H1 (cell line): ENCODE data around the gene NDUFA7. TPM values are rescaled to one million over a fixed set of nuclear protein-coding genes. Genes with fewer than 3 reads are reported as not detected.

ENCODE experiments used
- CTCF ChIA-PET: fragments of 300-600 bp; sonication (Branson Sonifier 250); formaldehyde crosslinking; loops from one replicate; lab custom pipeline; 2021; ENCODE audit not compliant: partially characterized antibody; lab: Charles Lee
- POLR2A ChIA-PET: fragments of 300-600 bp; sonication (Branson Sonifier 250); formaldehyde crosslinking; loops from one replicate; lab custom pipeline; 2021; ENCODE audit warnings: inconsistent platforms; ENCODE audit not compliant: partially characterized antibody; lab: Charles Lee
- DNase-seq, 2 experiments: peaks; one replicate each; pipeline versions ENCODE4 v3.0.0 to v3.0.0-alpha.2; 2010 to 2022; ENCODE audit warnings: low spot score in 2 of 2, low read depth in 1 of 2, mixed read lengths in 1 of 2
- FAIRE-seq: peaks from 2 replicates; lab custom pipeline; 2011; peaks lifted over from hg19 to GRCh38; lab: Jason Lieb, UNC
- H2AFZ ChIP-seq: 2 replicates; pipeline ENCODE4 v1.8.1; 2012; ENCODE audit warnings: low read length, inconsistent platforms
- H2AK5ac ChIP-seq: 2 replicates; pipeline ENCODE4 v1.6.1; 2013; ENCODE audit warnings: low read depth, low read length
- H2BK120ac ChIP-seq: replicated peaks from 2 replicates; pipeline ENCODE3; 2013; ENCODE audit warnings: low read depth, low read length, inconsistent platforms
- H2BK12ac ChIP-seq: 2 replicates; pipeline ENCODE4 v1.6.1; 2013; ENCODE audit warnings: low read depth, low read length
- H2BK15ac ChIP-seq: 2 replicates; pipeline ENCODE4 v1.6.1; 2013; ENCODE audit warnings: low read length
- H2BK20ac ChIP-seq: 2 replicates; pipeline ENCODE4 v1.6.1; 2013; ENCODE audit warnings: low read length
- H2BK5ac ChIP-seq: 2 replicates; pipeline ENCODE4 v1.6.1; 2013; ENCODE audit warnings: low read depth, low read length
- H3K14ac ChIP-seq: 2 replicates; pipeline ENCODE4 v1.6.1; 2013; ENCODE audit warnings: inconsistent platforms; ENCODE audit not compliant: insufficient read length
- H3K18ac ChIP-seq: 2 replicates; pipeline ENCODE4 v1.6.1; 2013; ENCODE audit warnings: low read length; ENCODE audit errors: extremely low read depth
- H3K23ac ChIP-seq: 2 replicates; pipeline ENCODE4 v1.6.1; 2013; ENCODE audit warnings: inconsistent platforms; ENCODE audit not compliant: insufficient read length
- H3K23me2 ChIP-seq: 2 replicates; pipeline ENCODE4 v1.6.1; 2013; ENCODE audit warnings: low read depth, low read length
- H3K27ac ChIP-seq: 2 replicates; pipeline ENCODE4 v1.6.1; 2011; ENCODE audit warnings: low read depth, low read length, inconsistent platforms
- H3K27me3 ChIP-seq, 4 experiments: replicated peaks in 1 of 4; 1 replicate in 1 of 4; 2 replicates in 3 of 4; pipeline versions ENCODE4 v1.6.1 to v1.8.1; 2011 to 2013; ENCODE audit warnings: low read length in 3 of 4, mild to moderate bottlenecking in 3 of 4, inconsistent platforms in 2 of 4, mixed read lengths in 2 of 4, moderate library complexity in 1 of 4; ENCODE audit not compliant: control insufficient read depth in 3 of 4, insufficient read depth in 3 of 4; ENCODE audit errors: extremely low read depth in 1 of 4
- H3K36me3 ChIP-seq, 4 experiments: 2 replicates each; pipeline versions ENCODE4 v1.6.1 to v1.8.1; 2011 to 2013; ENCODE audit warnings: mild to moderate bottlenecking in 4 of 4, low read length in 3 of 4, moderate library complexity in 2 of 4, control low read depth in 1 of 4, inconsistent platforms in 1 of 4; ENCODE audit not compliant: insufficient read depth in 4 of 4, control insufficient read depth in 2 of 4
- H3K4ac ChIP-seq: replicated peaks from 2 replicates; pipeline ENCODE3; 2013; ENCODE audit warnings: low read length, low read depth, mixed read lengths, inconsistent platforms; ENCODE audit not compliant: insufficient read length
- H3K4me1 ChIP-seq, 4 experiments: replicated peaks in 1 of 4; 1 replicate in 1 of 4; 2 replicates in 3 of 4; pipeline versions ENCODE4 v1.6.1 to v1.8.1; 2011 to 2013; ENCODE audit warnings: low read length in 3 of 4, inconsistent platforms in 2 of 4, mixed read lengths in 1 of 4; ENCODE audit not compliant: insufficient read depth in 4 of 4, control insufficient read depth in 3 of 4
- H3K4me2 ChIP-seq, 2 experiments: 2 replicates each; pipeline versions ENCODE4 v1.6.1 to v1.8.1; 2011 to 2013; ENCODE audit warnings: low read depth in 2 of 2, low read length in 2 of 2, control low read depth in 1 of 2, inconsistent platforms in 1 of 2, mild to moderate bottlenecking in 1 of 2; ENCODE audit not compliant: insufficient read depth in 1 of 2
- H3K4me3 ChIP-seq, 4 experiments: fragments of 200-600, 300-600 bp in 1 of 4; sonication (generic), shearing (Covaris generic), sonication (Bioruptor Twin) in 1 of 4; 2 replicates each; pipeline versions ENCODE4 v1.5.1 to v1.8.1; 2011 to 2016; ENCODE audit warnings: low read length in 4 of 4, low read depth in 3 of 4, control low read depth in 2 of 4, inconsistent platforms in 2 of 4, mild to moderate bottlenecking in 2 of 4, mixed read lengths in 1 of 4, moderate library complexity in 1 of 4; ENCODE audit not compliant: insufficient read depth in 2 of 4; ENCODE audit errors: extremely low read depth in 1 of 4
- H3K56ac ChIP-seq: replicated peaks from 2 replicates; pipeline ENCODE3; 2013; ENCODE audit warnings: low read depth, mild to moderate bottlenecking, mixed read lengths, low read length, inconsistent platforms; ENCODE audit not compliant: insufficient read length
- H3K79me1 ChIP-seq: 2 replicates; pipeline ENCODE4 v1.6.1; 2013; ENCODE audit warnings: low read depth, low read length, control low read depth
- H3K79me2 ChIP-seq, 2 experiments: 2 replicates each; pipeline versions ENCODE4 v1.6.1 to v1.8.1; 2012 to 2013; ENCODE audit warnings: low read length in 2 of 2, mild to moderate bottlenecking in 2 of 2, inconsistent platforms in 1 of 2; ENCODE audit not compliant: insufficient read depth in 2 of 2, control insufficient read depth in 1 of 2
- H3K9ac ChIP-seq, 4 experiments: replicated peaks in 1 of 4; 1 replicate in 1 of 4; 2 replicates in 3 of 4; pipeline versions ENCODE4 v1.6.1 to v1.8.1; 2011 to 2013; ENCODE audit warnings: low read depth in 3 of 4, low read length in 3 of 4, control low read depth in 2 of 4, mild to moderate bottlenecking in 2 of 4, moderate library complexity in 2 of 4, inconsistent platforms in 1 of 4; ENCODE audit errors: extremely low read depth in 1 of 4
- H3K9me3 ChIP-seq, 2 experiments: 2 replicates each; pipeline versions ENCODE4 v1.6.1 to v1.8.1; 2012 to 2013; ENCODE audit warnings: mild to moderate bottlenecking in 2 of 2, moderate library complexity in 2 of 2, control low read depth in 1 of 2, inconsistent platforms in 1 of 2, low read depth in 1 of 2, low read length in 1 of 2, mixed read lengths in 1 of 2; ENCODE audit not compliant: insufficient read depth in 2 of 2
- H4K20me1 ChIP-seq, 2 experiments: replicated peaks in 1 of 2; 2 replicates each; pipeline versions ENCODE3 to v1.8.1; 2011 to 2013; ENCODE audit warnings: inconsistent platforms in 2 of 2, low read length in 2 of 2, mild to moderate bottlenecking in 1 of 2; ENCODE audit not compliant: insufficient read depth in 2 of 2, control insufficient read depth in 1 of 2
- H4K5ac ChIP-seq: 2 replicates; pipeline ENCODE4 v1.6.1; 2013; ENCODE audit warnings: low read length, low read depth, mixed read lengths, inconsistent platforms; ENCODE audit not compliant: insufficient read length
- H4K8ac ChIP-seq: 2 replicates; pipeline ENCODE4 v1.8.0; 2013; ENCODE audit warnings: mild to moderate bottlenecking, moderate library complexity, low read length, inconsistent platforms; ENCODE audit not compliant: insufficient read depth; ENCODE audit errors: extremely low read depth
- H4K91ac ChIP-seq: replicated peaks from 2 replicates; pipeline ENCODE3; 2013; ENCODE audit warnings: low read length, mixed read lengths, inconsistent platforms; ENCODE audit not compliant: insufficient read length
- CBX5 ChIP-seq: fragments of 300-800, 300-1000 bp; sonication (generic); IDR thresholded peaks from 2 replicates; pipeline ENCODE4 v1.7.1; 2016; ENCODE audit warnings: antibody characterized with exemption, low read length, low read depth
- KDM5A ChIP-seq: fragments of 200-600 bp; IDR thresholded peaks from 2 replicates; pipeline ENCODE4 v1.7.1; 2012; ENCODE audit warnings: mild to moderate bottlenecking, low read length, inconsistent platforms, mixed read lengths
- POLR2A ChIP-seq, 2 experiments: IDR thresholded peaks; 1 replicate in 1 of 2; 2 replicates in 1 of 2; pipeline ENCODE4 v1.6.1; 2011; ENCODE audit warnings: low read depth in 2 of 2, low read length in 2 of 2, mild to moderate bottlenecking in 2 of 2; ENCODE audit errors: control extremely low read depth in 1 of 2
- POLR2AphosphoS5 ChIP-seq: IDR thresholded peaks from 2 replicates; pipeline ENCODE4 v1.6.1; 2011; ENCODE audit warnings: low read depth, low read length
- SP4 ChIP-seq: IDR thresholded peaks from 2 replicates; pipeline ENCODE4 v1.6.1; 2012; ENCODE audit warnings: low read length, inconsistent platforms
- WGBS, 2 experiments: shearing (Covaris generic) in 1 of 2; methylation state at CpG; one replicate each; pipeline versions ENCODE4 v1.1.6 to v1.1.7; 2013 to 2015; ENCODE audit warnings: low lambda C conversion rate in 2 of 2, mixed read lengths in 2 of 2, inconsistent platforms in 1 of 2, low coverage in 1 of 2, missing lambda C conversion rate in 1 of 2; ENCODE audit not compliant: insufficient replicate concordance in 2 of 2, insufficient coverage in 1 of 2, insufficient read length in 1 of 2; ENCODE audit errors: extremely low coverage in 1 of 2, missing lambda C conversion rate in 1 of 2; 5-methylcytosine and 5-hydroxymethylcytosine counted together
- polyA plus RNA-seq, 7 experiments: library from polyadenylated mRNA; depleted of rRNA in 3 of 7; stranded (reverse) in 5 of 7; unstranded in 2 of 7; fragments of >200 nt in 5 of 7; fragments of 200-250 nt in 2 of 7; gene quantifications; 1 replicate in 5 of 7; 2 replicates in 1 of 7; 4 replicates in 1 of 7; pipeline versions ENCODE4 v1.2.1 to v1.2.3, GENCODE V29; 2011 to 2013; ENCODE audit warnings: missing spikeins in 2 of 7, mixed read lengths in 2 of 7
- total RNA-seq: library from RNA; stranded (reverse); fragmentation: NEBNext Ultra II Directional; extraction: Animal tissue kit (Norgen Biotek cat#: 25700); gene quantifications from 2 replicates; pipeline ENCODE4 v1.2.1, GENCODE V29; 2021

The NDUFA7 gene
- total and polyA plus RNA-seq, 2 of the 8 experiments (the other 6 are each of a cell fraction or from before 2014, with no cell fraction given), result 54.4 to 286 TPM

DNA sequence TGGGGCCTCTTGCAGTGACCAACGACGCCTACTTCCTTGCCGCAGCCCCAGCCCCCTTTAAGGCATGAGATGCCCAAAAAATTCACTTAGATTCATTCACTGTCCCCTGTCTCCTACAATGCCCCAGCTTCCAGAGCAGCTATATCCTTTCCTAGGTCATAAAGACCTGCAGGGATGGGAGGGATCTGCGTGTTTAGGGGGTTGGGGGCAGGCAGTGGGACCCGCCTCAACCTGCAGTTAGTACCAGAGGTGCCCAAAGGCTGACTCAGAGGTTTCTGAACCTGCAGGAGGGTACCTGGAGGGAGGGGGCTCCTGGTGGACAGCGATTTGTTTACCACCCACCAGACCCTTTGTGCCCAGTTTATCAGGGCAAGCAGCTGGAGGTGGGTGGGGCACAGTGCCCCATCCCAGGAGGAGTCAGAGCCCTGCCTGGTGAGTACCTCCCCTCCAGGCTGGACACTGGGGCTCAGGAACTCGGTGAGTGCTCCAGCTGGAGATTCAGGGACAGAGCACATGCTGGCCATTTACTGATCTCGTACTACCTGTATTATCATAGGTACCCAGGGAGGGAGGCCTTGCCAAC, 10.2 kb upstream of the NDUFA7 start:
- H4K8ac ChIP-seq, result no peak overlapping the region
- no peak overlapping the region for H3K9ac ChIP-seq
- no peak overlapping the region for H2AFZ ChIP-seq
- WGBS, 2 experiments, result 72% methylated on average over 8 of the region's 8 CpGs; no CpG with 5 or more reads in 1 of the 2 experiments
- no peak for TF ChIP-seq POLR2A (IDR thresholded peaks at IDR 0.05; ENCODE audit: control extremely low read depth in 1 of 2, low read depth in 2 of 2, low read length in 2 of 2)
- TF ChIP-seq POLR2AphosphoS5, result no peak
- no peak for TF ChIP-seq CBX5
- no peak for TF ChIP-seq SP4
- TF ChIP-seq KDM5A, result no peak
- H3K4me2 ChIP-seq, result no peak overlapping the region
- H2BK5ac ChIP-seq, result no peak overlapping the region
- no peak overlapping the region for H2AK5ac ChIP-seq
- no peaks in the 10 kb centered on the region for H3K79me1 ChIP-seq
- no peak overlapping the region for H4K5ac ChIP-seq
- no peak overlapping the region for H3K4ac ChIP-seq
- peaks cover 21 to 38% (median 33%) of the 10 kb centered on the region in 4 experiments for H3K27me3 ChIP-seq
- H2BK12ac ChIP-seq, result no peak overlapping the region
- H3K79me2 ChIP-seq, result no peaks in the 10 kb centered on the region
- no peak for FAIRE-seq
- peaks cover 0 to 17% (median 8%) of the 10 kb centered on the region in 4 experiments; a peak in 6 of 7 replicates for H3K4me1 ChIP-seq
- H4K91ac ChIP-seq, result no peak overlapping the region
- no peak overlapping the region for H2BK120ac ChIP-seq
- H3K9me3 ChIP-seq, result no peaks in the 10 kb centered on the region
- H3K27ac ChIP-seq, result no peak overlapping the region
- no peaks in the 10 kb centered on the region for H4K20me1 ChIP-seq
- no peak overlapping the region for H3K4me3 ChIP-seq
- no peak for DNase-seq
- H2BK15ac ChIP-seq, result no peak overlapping the region
- no peak overlapping the region for H3K18ac ChIP-seq
- CTCF ChIA-PET, result interaction anchor here (0.7 to 2.8 kb wide), 5 partner anchors 10 to 23 kb away, joined by 3 to 9 read pairs (median 3); partner anchors contain the start of gene KANK3
- POLR2A ChIA-PET, result interaction anchor here (1.0 to 27.1 kb wide), 3 partner anchors 18 to 59 kb away, joined by 3 to 583 read pairs (median 7); partner anchors contain the start of genes CD320, NDUFA7, RAB11B and RPS28
- peaks cover 0 to 4% (median 0%) of the 10 kb centered on the region in 4 experiments; a peak in 1 of 8 replicates for H3K36me3 ChIP-seq
- H3K23ac ChIP-seq, result no peak overlapping the region
- no peak overlapping the region for H3K14ac ChIP-seq
- peaks cover 16% of the 10 kb centered on the region; the same call in 1 of the 2 replicates for H3K23me2 ChIP-seq
- no peak overlapping the region for H2BK20ac ChIP-seq
- H3K56ac ChIP-seq, result no peak overlapping the region
